ENCODE results near the gene PRKD3.

The PRKD3 gene

GRCh38 chr2:37357069-37357468 is 32.4 kb upstream of the PRKD3 start:
- peak; percentile 32 for DNase-seq (ENCODE audit: low read depth)
- no peak overlapping the region for H3K4me3 ChIP-seq (ENCODE audit: control insufficient read depth, low read depth, low read length)
- no peak for TF ChIP-seq CTCF (IDR thresholded peaks at IDR 0.05; ENCODE audit: control insufficient read depth, insufficient read depth, low read depth, low read length, missing control alignments)

GRCh38 chr2:37356299-37356698 is 31.7 kb upstream of the PRKD3 start:
- H3K4me3 ChIP-seq (ENCODE audit: control insufficient read depth, low read depth, low read length) = no peak overlapping the region
- DNase-seq (ENCODE audit: low read depth) = no peak
- no peak for TF ChIP-seq CTCF (IDR thresholded peaks at IDR 0.05; ENCODE audit: control insufficient read depth, insufficient read depth, low read depth, low read length, missing control alignments)

- no peak for DNase-seq (ENCODE audit: low read depth)
- TF ChIP-seq CTCF (IDR thresholded peaks at IDR 0.05; ENCODE audit: control insufficient read depth, insufficient read depth, low read depth, low read length, missing control alignments) = no peak
- H3K4me3 ChIP-seq (ENCODE audit: control insufficient read depth, low read depth, low read length) = no peak overlapping the region
Observed at GRCh38 chr2:37355735-37356134, 31.1 kb upstream of the PRKD3 start.

GRCh38 chr2:37354531-37354930 is 29.9 kb upstream of the PRKD3 start:
- DNase-seq (ENCODE audit: low read depth) = no peak
- H3K4me3 ChIP-seq (ENCODE audit: control insufficient read depth, low read depth, low read length) = no peak overlapping the region
- no peak for TF ChIP-seq CTCF (IDR thresholded peaks at IDR 0.05; ENCODE audit: control insufficient read depth, insufficient read depth, low read depth, low read length, missing control alignments)

GRCh38 chr2:37350034-37350433 is 25.4 kb upstream of the PRKD3 start:
- TF ChIP-seq CTCF (IDR thresholded peaks at IDR 0.05; ENCODE audit: control insufficient read depth, insufficient read depth, low read depth, low read length, missing control alignments) = no peak
- DNase-seq (ENCODE audit: low read depth) = no peak
- no peak overlapping the region for H3K4me3 ChIP-seq (ENCODE audit: control insufficient read depth, low read depth, low read length)

GRCh38 chr2:37349231-37349860 is 24.7 kb upstream of the PRKD3 start:
- no peak for DNase-seq (ENCODE audit: low read depth)

More at GRCh38 chr2:37349231-37349860, 24.7 kb upstream of the PRKD3 start:
- H3K4me3 ChIP-seq (ENCODE audit: control insufficient read depth, low read depth, low read length) = no peak overlapping the region
- no peak for TF ChIP-seq CTCF (IDR thresholded peaks at IDR 0.05; ENCODE audit: control insufficient read depth, insufficient read depth, low read depth, low read length, missing control alignments)
